SJSA1 (cell line): Measurements from ENCODE around the gene MLLT3. TPM values are rescaled to one million over a fixed set of nuclear protein-coding genes. Genes with fewer than 3 reads are reported as not detected.
"Not testable (repeated sequence)": the region's sequence is repeated elsewhere in the genome, so short reads cannot be mapped to it uniquely, and the experiment has no call there.

ENCODE experiments used
- DNase-seq, 2 experiments: peaks; one replicate each; pipeline ENCODE4 v3.0.0-alpha.2; 2015 to 2020; ENCODE audit warnings: low spot score in 2 of 2, low read depth in 1 of 2
- H3K27ac ChIP-seq: fragments of 250-450 bp; sonication (Bioruptor Pico); 2 replicates; pipeline ENCODE4 v1.5.1; 2020; ENCODE audit warnings: mild to moderate bottlenecking, moderate library complexity
- H3K27me3 ChIP-seq: fragments of 250-450 bp; sonication (Bioruptor Pico); replicated peaks from 2 replicates; pipeline ENCODE4 v1.5.1; 2020; ENCODE audit warnings: mild to moderate bottlenecking, moderate library complexity
- H3K36me3 ChIP-seq: fragments of 250-450 bp; sonication (Bioruptor Pico); 2 replicates; pipeline ENCODE4 v1.5.1; 2020; ENCODE audit warnings: mild to moderate bottlenecking
- H3K4me1 ChIP-seq: fragments of 250-450 bp; sonication (Bioruptor Pico); replicated peaks from 2 replicates; pipeline ENCODE4 v1.6.1; 2021; ENCODE audit warnings: mild to moderate bottlenecking
- H3K4me3 ChIP-seq: fragments of 250-450 bp; sonication (Bioruptor Pico); 2 replicates; pipeline ENCODE4 v1.5.1; 2020; ENCODE audit warnings: mild to moderate bottlenecking
- H3K9me3 ChIP-seq: fragments of 250-450 bp; sonication (Bioruptor Pico); replicated peaks from 2 replicates; pipeline ENCODE4 v1.5.1; 2020; ENCODE audit warnings: mild to moderate bottlenecking
- total RNA-seq: library from RNA; depleted of rRNA; stranded (reverse); fragments of >200 nt; shearing (Covaris generic); gene quantifications from 2 replicates; pipeline ENCODE4 v1.2.3, GENCODE V29; 2014; rRNA removed

Gene MLLT3
- total RNA-seq: 9.4 and 13.9 TPM in 2 replicates

DNA sequence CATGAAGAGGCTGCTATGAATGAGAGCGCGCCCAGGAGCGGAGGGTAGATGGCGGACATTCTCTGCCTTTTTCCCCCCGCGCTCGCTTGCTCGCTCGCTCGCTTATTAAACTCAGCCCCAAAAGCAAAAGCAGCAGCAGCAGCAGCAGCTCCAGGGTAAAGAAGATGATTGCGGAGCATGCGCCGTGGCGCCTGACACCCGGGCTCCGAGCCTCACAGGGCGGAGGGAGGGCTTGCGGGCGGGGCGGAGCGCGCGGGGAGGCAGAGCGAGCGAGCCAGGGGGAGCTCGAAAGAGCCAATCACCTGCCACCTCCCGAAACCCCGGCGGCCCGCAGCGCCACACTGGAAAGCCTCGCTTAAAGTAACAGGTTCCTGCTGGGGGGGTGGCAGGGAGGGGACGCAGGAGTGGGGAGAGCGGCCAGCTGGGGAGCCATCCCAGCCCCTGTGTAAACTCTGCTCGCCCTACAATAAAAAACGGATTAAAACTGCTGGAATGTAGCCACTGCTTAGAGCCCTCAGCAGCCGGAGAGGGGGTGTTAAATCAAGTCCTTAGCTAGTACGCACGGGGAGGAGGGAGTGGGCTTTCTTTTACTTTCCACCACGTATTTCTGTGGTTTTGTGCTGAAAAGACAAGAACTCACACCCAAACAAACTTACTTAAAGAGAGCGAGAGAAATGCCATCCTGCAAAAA, at the start of gene MLLT3:
MLLT3 (minus strand) TSS at position 170 of the 691 bp plus-strand sequence.
- H3K27me3 ChIP-seq: no peaks in the 10 kb centered on the region
- peaks cover 23% of the 10 kb centered on the region for H3K4me1 ChIP-seq
- H3K4me3 ChIP-seq: peak within 1 kb of the TSS; percentile 83
- H3K9me3 ChIP-seq: no peaks in the 10 kb centered on the region
- DNase-seq: peak; percentile 87 to 91
- peaks cover 4% of the 10 kb centered on the region; the same call in 1 of the 2 replicates for H3K36me3 ChIP-seq
- peak within 1 kb of the TSS; percentile 61 for H3K27ac ChIP-seq

DNA sequence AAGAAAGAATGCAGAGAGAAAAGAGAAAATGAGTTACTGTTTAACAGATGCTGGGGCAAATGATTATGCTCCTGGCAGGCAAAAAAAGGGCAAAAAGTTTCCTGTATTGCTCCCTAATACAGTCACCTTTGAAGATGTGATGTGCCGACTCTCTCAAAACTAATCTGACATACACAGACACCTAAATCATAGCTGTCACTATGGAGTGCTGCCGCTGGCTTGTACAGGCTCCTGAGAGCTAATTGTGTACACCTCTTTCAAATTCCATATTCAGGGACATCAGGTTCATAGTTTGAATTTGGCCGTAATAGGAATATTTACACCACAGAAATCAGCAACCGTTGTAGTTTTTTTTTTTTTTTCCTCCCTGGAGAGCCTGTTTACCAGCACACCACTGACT, 49.3 kb upstream of the MLLT3 start:
- Histone ChIP-seq H3K4me1 (no peaks in the 10 kb centered on the region), H3K27me3 (no peaks in the 10 kb centered on the region), H3K36me3 (no peaks in the 10 kb centered on the region), H3K4me3 (no peak overlapping the region), H3K9me3 (no peaks in the 10 kb centered on the region), H3K27ac (no peak overlapping the region)
- DNase-seq: no peak

DNA sequence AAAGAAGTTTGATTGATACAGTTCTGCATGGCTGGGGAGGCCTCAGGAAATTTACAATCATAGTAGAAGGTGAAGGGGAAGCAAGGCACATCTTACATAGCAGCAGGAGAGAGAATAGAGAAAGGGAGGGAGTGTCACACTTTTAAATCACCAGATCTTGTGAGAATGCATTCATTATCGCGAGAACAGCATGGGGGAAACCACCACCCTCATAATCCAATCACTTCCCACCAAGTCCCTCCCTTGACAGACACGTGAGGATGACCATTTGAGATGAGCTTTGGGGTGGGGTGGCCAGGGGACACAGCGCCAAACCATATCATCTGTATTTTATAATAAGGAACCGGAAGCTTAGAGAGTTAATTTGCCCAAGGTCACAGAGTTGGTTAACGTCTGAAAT, 48.1 kb upstream of the MLLT3 start:
- no peaks in the 10 kb centered on the region for H3K9me3 ChIP-seq
- H3K4me1 ChIP-seq: no peaks in the 10 kb centered on the region
- no peaks in the 10 kb centered on the region for H3K27me3 ChIP-seq
- no peak overlapping the region for H3K4me3 ChIP-seq
- DNase-seq: no peak
- H3K36me3 ChIP-seq: no peaks in the 10 kb centered on the region
- H3K27ac ChIP-seq: no peak overlapping the region

DNA sequence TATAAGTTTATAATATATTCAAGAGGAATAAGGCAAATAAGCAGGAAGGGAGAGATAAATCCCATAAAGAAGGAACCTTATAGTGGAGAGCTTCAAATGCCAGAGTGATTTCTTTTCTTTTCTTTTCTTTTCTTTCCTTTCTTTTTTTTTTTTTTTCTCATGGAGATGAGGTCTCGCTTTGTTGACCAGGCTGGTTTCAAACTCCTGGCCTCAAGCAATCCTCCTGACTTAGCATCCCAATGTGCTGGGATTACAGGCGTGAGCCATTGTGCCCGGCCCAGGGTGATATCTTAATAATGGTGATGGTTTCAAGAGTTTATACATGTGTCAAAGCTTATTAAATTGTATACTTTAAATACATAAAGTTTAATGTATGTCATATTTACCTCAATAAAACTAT, 42.2 kb upstream of the MLLT3 start:
- Histone ChIP-seq H3K36me3 (no peaks in the 10 kb centered on the region), H3K4me3 (no peak overlapping the region), H3K4me1 (no peaks in the 10 kb centered on the region), H3K27me3 (no peaks in the 10 kb centered on the region), H3K27ac (no peak overlapping the region), H3K9me3 (no peaks in the 10 kb centered on the region)
- no peak for DNase-seq

DNA sequence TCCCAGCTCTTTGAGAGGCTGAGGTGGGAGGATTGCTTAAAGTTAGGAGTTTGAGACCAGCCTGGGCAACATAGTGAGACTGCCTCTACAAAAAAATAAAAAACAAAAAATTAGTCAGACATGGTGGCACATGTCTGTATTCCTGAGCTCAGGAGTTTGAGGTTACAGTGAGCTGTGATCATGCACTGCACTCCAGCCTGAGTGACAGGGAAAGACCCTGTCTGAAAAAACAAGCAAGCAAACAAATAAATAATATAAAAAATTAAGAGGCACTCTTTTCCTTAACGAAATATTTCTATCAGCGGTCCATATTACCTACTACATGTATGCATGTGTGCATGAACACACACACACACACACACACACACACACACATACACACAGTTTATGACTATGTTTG, 40.8 kb upstream of the MLLT3 start:
- no peaks in the 10 kb centered on the region for H3K27me3 ChIP-seq
- no peaks in the 10 kb centered on the region for H3K4me1 ChIP-seq
- no peak overlapping the region for H3K4me3 ChIP-seq
- no peaks in the 10 kb centered on the region for H3K9me3 ChIP-seq
- H3K36me3 ChIP-seq: no peaks in the 10 kb centered on the region
- DNase-seq: no peak
- H3K27ac ChIP-seq: no peak overlapping the region

DNA sequence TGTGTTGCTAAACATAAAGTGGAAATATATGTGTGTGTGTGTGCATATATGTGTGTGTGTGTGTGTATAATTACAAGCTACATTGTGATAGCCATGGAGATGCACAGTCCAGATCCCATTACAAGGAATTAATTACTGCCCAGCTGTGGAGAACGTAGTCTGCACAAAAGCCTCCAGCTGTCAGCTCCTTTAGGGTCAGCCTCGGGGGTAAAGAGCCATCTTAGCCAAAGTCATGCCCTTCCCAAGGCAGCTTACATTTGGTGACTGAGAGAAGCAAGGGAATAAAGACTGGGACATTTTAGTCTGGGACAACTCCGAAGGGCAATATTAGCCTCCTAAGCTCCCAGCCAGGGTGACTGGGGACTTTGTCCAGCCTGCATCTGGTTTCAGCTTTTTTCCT, 39.9 kb upstream of the MLLT3 start:
- H3K4me3 ChIP-seq: no peak overlapping the region
- H3K36me3 ChIP-seq: no peaks in the 10 kb centered on the region
- H3K27me3 ChIP-seq: no peaks in the 10 kb centered on the region
- no peaks in the 10 kb centered on the region for H3K9me3 ChIP-seq
- no peak for DNase-seq
- H3K27ac ChIP-seq: no peak overlapping the region
- H3K4me1 ChIP-seq: no peaks in the 10 kb centered on the region

DNA sequence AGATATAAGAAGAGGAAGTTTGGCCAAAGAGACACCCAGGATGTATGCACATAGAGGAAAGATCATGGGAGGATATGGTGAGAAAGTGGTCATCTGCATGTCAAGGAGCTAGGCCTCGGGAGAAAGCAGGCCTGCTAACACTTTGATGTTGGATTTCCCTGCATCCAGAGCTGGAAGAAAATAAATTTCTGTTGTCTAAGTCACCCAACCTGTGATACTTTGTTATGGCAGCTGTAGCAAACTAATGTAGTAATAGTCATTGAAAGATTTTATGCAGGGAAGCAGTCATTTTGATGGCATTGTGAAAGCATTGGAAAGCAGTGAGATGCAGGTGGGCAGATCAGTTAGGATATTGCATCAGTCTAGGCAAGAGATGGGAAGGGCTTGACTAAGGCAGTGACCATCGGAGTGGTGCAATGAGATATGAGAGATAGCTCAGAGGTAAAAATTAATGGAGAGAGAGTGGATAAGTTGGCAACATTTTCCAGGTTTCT, 37.2 kb upstream of the MLLT3 start:
- Histone ChIP-seq H3K27me3 (no peaks in the 10 kb centered on the region), H3K9me3 (no peaks in the 10 kb centered on the region), H3K27ac (no peak overlapping the region), H3K36me3 (no peaks in the 10 kb centered on the region), H3K4me1 (no peaks in the 10 kb centered on the region), H3K4me3 (no peak overlapping the region)
- no peak for DNase-seq

DNA sequence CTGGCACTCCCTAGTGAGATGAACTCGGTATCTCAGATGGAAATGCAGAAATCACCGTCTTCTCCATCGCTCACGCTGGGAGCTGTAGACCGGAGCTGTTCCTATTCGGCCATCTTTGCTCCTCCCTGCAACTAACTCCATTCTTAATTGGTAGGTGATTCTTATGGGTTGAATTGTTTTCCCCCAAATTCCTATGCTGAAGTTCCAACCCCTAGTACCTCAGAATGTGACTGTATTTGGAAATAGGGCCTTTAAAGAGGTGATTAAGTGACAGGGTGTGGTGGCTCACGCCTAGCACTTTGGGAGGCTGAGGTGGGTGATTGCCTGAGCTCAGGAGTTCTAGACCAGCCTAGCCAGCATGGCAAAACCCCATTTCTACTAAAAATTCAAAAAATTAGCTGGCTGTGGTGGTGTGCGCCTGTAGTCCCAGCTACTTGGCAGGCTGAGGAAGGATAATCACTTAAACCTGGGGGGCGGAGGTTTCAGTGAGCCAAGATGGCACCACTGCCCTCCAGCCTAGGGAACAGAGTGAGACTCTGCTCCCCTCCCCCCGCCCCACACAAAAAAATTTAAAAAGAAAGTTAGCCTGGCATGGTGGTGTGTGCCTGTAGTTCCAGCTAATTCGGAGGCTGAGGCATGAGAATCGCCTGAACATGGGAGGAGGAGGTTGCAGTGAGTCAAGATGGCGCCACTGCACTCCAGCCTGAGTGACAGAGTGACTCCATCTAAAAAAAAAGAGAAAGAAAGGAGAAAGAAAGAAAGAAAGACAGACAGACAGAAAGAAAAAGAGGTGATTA, 36.6 kb upstream of the MLLT3 start:
- no peak overlapping the region for H3K27ac ChIP-seq
- H3K9me3 ChIP-seq: no peaks in the 10 kb centered on the region
- no peak for DNase-seq
- H3K36me3 ChIP-seq: no peaks in the 10 kb centered on the region
- no peaks in the 10 kb centered on the region for H3K4me1 ChIP-seq
- no peaks in the 10 kb centered on the region for H3K27me3 ChIP-seq
- no peak overlapping the region for H3K4me3 ChIP-seq

DNA sequence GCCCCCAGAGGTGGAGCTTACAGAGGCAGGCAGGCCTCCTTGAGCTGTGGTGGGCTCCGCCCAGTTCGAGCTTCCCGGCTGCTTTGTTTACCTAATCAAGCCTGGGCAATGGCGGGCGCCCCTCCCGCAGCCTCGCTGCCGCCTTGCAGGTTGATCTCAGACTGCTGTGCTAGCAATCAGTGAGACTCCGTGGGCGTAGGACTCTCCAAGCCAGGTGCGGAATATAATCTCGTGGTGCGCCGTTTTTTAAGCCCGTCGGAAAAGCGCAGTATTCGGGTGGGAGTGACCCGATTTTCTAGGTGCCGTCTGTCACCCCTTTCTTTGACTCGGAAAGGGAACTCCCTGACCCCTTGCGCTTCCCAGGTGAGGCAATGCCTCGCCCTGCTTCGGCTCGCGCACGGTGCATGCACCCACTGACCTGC, 36.0 kb upstream of the MLLT3 start:
- not testable (repeated sequence) for H3K4me3 ChIP-seq, H3K27ac ChIP-seq, H3K27me3 ChIP-seq, H3K9me3 ChIP-seq, H3K4me1 ChIP-seq, DNase-seq, H3K36me3 ChIP-seq

DNA sequence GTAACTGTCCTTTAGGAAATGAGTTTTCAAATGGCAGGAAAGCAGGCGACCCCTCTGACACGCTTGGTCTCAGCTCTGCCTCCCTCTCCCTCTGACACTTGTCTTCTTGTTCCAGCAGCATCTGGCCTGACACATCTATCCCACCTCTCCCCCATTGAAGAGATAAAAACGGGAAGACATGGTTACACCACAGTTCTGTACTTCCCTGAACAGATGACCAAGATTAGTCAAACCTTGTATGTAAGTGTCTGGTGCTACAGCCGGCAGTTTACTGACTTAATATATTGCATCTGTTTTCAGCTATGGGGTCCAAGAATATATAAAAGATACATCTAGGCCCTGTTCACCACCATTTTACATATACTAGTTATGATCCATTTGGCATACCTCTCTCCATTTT, 29.6 kb upstream of the MLLT3 start:
- H3K4me1 ChIP-seq: no peaks in the 10 kb centered on the region
- H3K27ac ChIP-seq: no peak overlapping the region
- H3K4me3 ChIP-seq: no peak overlapping the region
- H3K27me3 ChIP-seq: no peaks in the 10 kb centered on the region
- no peaks in the 10 kb centered on the region for H3K36me3 ChIP-seq
- no peaks in the 10 kb centered on the region for H3K9me3 ChIP-seq
- no peak for DNase-seq

DNA sequence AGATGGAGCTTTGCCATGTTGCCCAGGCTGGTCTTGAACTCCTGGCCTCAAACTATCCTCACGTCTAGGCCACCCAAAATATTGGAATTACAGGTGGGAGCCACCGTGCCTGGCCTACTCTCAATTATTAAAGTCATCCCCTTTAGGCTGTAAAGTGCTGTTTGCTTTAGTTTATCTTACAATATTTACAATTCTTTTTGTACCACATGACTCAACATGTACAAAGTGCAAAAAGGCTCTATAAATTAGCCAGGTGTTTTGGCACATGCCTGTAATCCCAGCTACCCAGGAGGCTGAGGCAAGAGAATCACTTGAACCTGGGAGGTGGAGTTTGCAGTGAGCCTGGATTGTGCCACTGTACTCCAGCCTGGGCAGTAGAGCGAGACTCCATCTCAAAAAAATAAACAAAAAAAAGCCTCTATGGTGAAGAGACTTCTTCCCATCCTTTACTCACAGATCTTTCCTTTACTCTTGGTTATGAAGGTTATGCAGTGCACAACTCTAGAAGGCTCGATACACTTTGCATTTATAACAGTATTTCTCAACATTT, 28.5 kb upstream of the MLLT3 start:
- no peak overlapping the region for H3K27ac ChIP-seq
- DNase-seq: no peak
- no peaks in the 10 kb centered on the region for H3K9me3 ChIP-seq
- no peak overlapping the region for H3K4me3 ChIP-seq
- no peaks in the 10 kb centered on the region for H3K27me3 ChIP-seq
- H3K4me1 ChIP-seq: no peaks in the 10 kb centered on the region
- no peaks in the 10 kb centered on the region for H3K36me3 ChIP-seq

DNA sequence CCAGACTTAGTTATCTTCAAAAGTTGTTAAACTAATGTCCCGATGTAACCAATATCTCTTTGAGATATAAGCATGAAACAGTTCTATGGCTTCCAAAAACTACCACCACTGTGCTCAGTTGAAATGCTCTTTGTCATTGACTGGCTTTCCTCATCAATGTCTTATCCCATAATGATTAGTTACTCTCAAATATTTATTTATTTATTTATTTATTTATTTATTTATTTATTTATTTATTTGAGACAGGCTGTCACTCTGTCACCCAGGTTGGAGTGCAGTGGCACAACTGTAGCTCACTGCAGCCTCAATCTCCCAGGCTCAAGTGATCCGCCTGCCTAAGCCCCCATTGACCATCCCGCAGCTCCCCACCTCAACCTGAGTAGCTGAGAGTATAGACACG, 28.0 kb upstream of the MLLT3 start:
- H3K4me3 ChIP-seq: no peak overlapping the region
- no peaks in the 10 kb centered on the region for H3K4me1 ChIP-seq
- no peaks in the 10 kb centered on the region for H3K9me3 ChIP-seq
- no peaks in the 10 kb centered on the region for H3K27me3 ChIP-seq
- no peak overlapping the region for H3K27ac ChIP-seq
- no peak for DNase-seq
- H3K36me3 ChIP-seq: no peaks in the 10 kb centered on the region

DNA sequence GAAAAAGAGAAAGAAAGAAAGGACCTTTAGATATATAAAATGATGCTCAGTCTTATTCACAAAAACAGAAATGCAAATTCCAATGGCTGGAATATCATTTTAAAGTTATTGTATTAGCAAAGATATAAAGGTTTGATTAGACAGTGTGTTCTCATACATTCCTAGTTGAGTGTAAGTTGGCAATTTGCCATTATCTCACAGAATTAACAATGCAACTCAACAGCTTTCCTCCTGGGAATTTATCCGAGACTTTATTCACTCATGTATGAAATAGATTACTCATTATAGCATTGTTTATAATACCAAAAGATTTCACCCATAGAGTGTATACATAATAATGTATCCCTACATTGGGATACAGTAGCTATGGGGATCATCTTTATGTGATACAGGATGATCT, 27.1 kb upstream of the MLLT3 start:
- no peaks in the 10 kb centered on the region for H3K36me3 ChIP-seq
- H3K27ac ChIP-seq: no peak overlapping the region
- H3K4me3 ChIP-seq: no peak overlapping the region
- H3K27me3 ChIP-seq: no peaks in the 10 kb centered on the region
- no peaks in the 10 kb centered on the region for H3K9me3 ChIP-seq
- no peak for DNase-seq
- H3K4me1 ChIP-seq: no peaks in the 10 kb centered on the region

DNA sequence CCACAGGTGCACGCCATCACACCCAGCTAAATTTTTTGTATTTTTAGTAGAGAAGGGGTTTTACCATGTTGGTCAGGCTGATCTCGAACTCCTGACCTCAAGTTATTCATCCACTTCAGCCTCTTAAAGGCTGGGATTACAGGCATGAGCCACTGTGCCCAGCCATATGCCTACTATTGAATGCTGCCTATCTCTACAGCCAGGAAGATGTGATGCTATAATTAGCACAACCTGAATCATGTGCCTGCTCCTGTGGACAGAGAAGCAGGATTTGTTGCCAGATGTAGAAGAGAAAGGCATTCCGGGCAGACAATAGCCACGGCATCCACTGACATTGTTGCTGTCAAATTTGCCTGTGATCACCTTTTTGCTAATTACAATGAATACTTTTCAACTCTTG, 24.4 kb upstream of the MLLT3 start:
- Histone ChIP-seq H3K4me3 (no peak overlapping the region), H3K9me3 (no peaks in the 10 kb centered on the region), H3K36me3 (no peaks in the 10 kb centered on the region), H3K27ac (no peak overlapping the region), H3K27me3 (no peaks in the 10 kb centered on the region), H3K4me1 (no peaks in the 10 kb centered on the region)
- no peak for DNase-seq
